Hypothalamus (tissue), 51 donors: Measurements from ENCODE around the gene LIPT2.

Source experiments
- DNase-seq, 51 donors: peaks; one replicate each; lab custom pipeline; 2025; lab: John Stamatoyannopoulos, UW

The LIPT2 gene

DNA sequence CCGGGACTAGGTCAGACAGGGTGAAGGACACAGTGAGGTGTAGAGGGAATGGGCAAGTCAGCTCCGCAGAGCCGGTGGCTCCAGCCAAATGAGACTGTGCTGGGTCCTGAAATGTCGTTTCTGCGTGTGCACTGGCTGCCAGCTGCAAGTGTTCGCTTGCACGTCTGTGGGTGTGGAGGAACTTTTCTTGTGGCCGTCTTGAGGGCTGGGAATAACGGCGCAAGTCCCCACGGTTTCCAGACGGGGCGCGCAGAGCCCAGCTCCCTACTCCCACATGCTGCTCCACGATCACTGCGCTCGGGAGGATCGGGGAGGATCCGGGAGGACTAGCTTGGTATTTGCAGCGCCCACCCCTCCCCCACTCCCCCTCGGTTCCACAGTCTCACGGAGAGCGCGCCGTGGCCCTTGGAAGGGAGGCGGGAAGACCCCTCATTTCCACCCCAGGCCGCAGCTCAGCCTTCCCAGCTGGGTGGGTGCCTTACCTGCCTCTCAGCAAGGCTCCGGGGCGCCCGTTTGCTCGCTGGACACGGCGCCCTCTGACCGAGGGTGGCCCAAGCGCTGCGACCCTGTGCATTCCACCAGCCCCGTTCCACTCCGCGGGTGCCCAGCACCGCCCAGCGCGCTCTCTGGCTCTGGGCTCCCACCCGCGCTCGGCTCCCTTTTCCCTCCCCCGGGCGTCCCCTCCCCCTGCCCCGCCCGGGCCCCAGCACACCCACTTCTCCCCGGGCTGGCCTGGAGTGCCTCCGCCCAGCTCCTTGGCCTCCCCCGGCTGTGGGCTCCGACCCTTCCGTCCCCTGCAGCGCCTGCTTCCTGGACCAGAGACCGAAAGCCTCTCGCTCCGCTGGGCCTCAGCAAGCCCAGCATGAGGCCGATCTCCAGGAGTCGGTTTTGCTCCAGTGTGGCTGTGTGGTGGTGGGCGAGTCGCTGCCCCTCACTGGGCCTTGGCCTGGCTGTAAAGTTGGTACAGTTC lies 26.3 kb downstream of the LIPT2 start, which contains the start of gene KCNE3:
Gene KCNE3 (minus strand): TSS at position 634 of the 970 bp plus-strand sequence. CDS start 9,986 bp downstream, outside the sequence.
- DNase-seq: peak in 3 of 51 donors; percentile 10 to 17 (median 14)

DNA sequence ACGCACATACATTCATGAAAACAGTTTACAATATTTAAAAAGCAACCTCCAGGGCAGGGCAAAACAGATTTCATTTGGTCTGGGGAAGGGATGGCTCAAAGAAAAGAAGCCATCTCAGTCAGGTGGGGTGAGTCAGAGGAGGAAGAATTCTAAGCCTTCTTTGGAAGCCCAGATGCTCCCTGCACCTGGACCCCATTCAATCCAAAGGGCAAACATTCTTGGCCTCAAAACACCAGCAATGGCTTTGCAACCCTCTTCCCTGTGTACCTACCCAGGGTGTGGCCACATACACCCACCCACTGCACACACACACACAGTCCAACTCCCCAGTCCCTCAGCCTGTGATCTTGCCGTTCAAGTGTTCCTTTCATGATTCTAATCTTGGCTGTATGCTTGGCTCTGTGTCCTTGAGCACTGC lies 28.2 kb downstream of the LIPT2 start:
- DNase-seq: no peak

DNA sequence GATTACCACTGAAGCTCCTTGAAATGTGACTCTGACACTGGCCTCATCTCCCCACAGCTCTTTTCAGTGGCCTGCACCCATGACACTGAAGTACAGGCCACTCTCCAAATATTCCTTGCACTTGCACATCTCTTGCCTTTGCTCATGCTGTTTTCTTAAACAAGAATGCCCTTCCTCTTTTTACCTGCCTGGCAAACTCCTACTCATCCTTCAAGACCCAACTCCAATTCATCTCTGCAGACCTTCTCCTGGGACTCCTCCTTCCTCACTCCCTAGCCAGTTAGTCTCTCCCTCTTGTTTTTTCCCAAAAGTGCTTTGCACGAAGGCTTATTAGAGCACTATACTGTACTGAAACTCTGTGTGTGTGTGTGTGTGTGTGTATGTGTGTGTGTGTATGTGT lies 28.8 kb downstream of the LIPT2 start:
- DNase-seq: no peak

DNA sequence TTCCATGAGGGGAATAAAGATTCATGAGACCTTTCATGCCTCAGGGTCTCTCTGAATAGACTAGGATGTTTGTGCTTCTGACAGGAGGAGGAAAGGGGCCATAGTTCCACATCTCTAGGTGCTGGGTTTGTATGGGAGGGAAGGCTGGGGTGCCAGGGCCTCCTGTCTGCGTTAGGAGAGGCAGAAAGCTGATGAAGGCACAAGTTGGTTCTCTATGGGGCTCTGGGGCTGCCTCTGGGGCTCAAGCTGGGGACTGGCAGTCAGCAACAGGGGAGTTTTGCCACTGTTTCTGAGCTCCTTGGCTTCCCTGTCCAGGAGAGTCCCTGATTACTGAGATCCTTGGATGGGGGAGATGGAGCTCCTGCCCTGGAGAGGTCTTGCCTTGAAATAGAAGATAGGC lies 30.3 kb downstream of the LIPT2 start:
- no peak for DNase-seq

DNA sequence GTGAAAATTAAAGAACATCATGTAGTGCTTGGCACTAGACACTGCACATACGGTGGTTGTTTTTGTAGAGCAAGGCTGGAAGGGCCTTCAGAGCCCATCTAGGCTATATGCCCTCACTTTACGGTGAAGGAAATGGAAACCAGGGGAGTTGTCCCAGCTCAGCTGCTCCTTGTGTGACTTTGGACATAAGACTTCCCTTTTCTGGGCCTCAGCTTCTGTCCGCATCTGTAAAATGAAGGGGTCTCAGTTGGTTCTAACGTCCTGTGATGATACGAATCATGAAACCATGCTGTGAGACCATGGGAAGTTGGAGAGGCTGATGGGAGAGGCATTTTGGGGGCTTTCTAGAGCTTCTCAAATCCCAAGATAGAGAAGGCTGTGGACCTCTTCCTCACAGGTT lies 30.9 kb downstream of the LIPT2 start:
- no peak for DNase-seq

DNA sequence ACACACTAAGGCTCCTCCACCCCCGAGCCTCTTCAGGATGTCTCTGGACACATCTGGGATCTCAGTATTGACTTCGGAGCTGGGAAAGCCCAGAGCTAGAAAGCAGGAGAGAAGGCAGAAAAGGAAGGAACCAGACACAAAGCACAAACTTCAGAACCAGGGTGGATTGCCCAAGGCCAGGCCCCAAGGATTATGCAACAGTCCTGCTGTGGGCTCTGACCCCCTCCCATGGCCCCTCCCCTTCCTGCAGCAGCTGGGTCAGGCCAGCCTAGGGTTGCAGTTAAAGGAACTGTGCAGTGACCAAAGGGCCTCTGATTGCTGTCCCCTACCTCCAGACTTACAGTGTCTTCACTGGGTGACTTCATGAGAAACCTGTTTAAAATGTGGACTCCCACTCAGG lies 31.5 kb downstream of the LIPT2 start:
- DNase-seq: peak in 15 of 51 donors; percentile 16 to 42 (median 28)

DNA sequence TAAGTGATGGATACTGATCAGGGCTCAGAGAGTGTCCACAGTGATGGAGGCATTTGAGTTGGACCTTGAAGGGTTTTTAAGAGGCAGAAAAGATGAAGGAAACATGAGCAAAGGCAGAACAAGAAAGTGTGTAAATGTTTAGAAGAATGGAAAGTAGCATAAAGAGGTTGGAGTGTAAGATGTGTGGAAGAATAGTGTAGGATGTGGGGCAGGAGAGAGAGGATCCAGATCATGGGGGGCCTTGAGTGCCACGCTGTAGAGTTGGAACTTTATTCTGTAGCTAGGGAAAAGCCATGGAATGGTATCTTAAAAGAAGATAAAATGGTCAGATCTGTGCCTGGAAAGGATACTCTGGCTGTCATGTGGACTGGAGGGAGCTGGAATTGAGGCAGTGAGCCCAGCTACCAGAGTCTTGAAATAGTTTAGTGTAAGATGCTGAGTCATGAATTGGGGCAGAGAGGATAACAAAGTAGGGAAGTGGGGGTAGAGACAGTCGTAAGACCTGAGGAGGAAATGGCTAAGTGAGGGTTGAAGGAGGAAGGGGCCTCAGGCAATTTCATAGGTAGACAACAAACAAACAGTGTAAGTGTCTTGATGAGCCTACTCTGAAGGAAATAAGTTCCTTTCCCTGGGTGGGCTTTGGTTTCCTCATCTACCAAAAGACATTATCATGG lies 32.9 kb downstream of the LIPT2 start:
- DNase-seq: no peak

DNA sequence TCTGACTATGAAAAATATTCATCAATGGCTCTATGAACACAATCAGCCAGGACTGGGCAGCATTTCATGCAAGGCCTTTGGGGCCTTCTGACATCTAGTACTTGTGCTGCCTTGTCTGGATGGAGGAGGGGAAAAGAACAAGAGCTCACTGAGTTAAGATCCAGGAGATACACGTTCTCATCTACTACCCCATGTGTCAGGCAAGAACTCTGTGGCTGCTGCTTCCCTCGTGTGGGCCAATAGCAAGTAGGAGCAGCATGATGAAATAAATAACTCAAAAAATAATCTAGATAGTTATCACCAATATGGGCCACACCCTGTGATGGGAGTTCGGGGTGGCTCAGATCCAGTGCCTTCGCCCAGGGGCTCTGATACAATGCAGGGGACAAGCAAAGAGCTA lies 33.5 kb downstream of the LIPT2 start:
- DNase-seq: no peak

DNA sequence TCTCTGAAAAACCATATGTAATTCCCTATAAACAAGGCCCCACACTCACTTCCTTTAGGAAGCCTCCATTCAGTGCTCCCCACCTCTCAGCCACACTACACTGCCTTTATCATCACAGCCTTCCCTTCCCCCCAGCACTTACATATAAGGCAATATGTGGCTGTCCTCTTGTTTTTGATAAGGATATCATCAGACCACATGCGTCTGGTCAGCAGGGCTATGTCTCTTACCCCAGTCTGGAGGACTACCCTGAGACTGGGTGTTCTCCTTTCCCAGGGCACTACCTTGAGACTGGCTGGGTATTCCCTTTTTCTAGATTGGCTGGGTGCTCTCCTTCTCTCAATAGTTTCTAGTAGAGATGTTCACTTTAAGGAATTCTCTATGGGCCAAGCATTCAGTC lies 33.9 kb downstream of the LIPT2 start:
- DNase-seq: no peak

DNA sequence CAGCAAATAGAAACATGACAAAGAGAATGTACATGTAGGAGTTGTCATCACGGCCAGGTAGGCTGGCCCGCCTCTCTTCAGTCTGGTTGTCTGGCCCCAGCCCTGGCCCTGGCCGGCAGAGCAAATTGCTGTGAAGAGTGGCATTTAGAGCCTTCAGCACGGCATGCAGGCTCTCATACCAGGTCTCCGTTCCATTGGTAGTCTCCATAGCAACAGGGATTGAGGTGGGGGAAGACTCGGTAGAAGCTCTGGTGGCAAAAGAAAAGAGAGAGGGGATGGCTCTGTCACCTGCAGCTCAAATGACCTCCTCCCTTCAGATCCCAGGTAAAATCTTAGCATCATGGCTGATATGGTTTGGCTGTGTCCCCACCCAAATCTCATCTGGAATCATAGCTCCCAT lies 36.2 kb downstream of the LIPT2 start:
- DNase-seq: peak in 1 of 51 donors; percentile 30

DNA sequence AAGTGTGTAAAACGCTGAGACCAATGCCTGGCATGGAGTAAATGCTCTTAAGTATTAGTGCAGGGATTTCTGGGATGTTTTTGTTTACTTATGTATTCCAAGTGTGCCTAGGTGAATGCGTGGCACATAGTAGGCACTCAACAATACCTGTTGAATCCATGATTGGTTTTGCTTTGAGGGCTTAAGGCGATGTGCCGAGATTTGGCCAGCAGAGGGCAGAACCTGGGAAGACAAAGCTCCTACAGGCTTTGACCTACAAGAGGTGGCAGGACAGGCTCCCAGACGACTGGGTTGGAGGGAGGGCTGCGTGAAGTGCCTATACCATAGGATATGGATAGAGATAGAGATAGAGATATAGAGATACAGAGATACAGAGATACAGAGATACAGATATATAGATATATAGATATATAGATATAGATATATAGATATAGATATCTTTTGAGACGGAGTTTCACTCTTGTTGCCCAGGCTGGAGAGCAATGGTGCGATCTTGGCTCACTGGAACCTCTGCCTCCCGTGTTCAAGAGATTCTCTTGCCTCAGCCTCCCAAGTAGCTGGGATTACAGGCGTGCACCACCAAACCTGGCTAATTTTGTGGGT lies 40.0 kb downstream of the LIPT2 start:
- peak in 14 of 51 donors; percentile 9 to 57 (median 28) for DNase-seq

DNA sequence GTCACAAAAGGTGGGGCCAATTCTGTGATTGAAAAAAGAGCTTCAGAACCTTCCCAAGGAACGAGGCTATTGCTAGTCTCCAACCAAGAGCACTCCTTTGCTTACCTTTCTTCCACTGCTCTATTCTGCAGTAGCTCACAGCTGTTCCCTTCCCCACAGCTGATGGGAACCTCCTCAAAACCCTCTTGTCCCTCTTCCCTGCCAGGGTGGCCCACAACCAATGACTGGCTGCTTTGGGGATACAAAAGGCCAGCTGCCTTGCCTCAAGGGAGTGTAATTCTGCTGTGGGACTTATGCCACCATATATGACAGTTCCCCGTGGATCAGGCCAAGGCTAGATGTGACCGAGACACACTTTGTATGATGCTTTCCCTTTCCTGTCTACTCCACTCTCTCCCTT lies 41.2 kb downstream of the LIPT2 start:
- DNase-seq: no peak

DNA sequence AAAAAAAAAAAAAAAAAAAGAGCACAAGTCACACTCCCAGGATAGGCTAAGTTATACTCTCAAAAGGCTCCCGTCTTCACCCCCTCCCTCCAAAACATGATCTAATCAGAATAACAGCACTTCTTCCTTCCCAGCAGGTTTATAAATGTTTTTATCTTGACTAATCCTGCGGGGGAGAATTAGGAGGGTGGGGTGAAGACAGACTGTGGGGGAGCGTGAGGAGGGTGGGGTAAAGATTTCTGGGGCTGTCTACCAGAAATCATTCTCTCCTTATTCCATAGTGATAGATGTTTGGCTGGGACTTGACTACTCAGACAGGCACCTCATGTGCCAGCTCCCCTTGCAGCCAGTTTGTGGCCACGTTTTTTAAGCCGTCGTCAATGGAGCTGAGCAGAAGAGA lies 43.2 kb downstream of the LIPT2 start:
- no peak for DNase-seq

DNA sequence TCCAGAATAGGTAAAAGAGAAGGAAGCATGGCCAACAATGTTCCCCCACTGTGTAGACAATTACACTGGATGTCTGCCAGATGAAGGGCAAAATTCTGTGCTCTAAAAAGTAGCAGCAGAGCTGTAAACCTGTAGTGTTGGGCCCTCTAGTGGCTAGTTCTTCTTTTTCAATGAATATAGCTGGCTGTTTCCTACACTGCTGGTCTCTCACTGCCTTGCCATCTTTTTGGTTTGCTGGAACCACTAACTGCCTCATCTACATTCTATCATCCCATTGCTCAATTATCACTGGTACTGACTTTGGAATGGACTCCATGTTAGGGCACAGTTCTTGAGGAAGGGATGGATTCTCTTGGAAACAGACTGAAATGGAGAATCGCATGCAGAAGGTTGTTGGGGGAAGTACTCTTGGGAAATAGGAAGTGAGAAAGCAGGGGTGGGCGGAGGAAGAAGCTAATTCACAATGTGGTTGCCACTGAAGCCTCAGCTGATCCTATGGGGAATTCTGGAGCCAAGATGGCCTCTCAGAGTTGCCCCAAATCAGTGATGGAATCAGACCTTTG lies 44.1 kb downstream of the LIPT2 start:
- DNase-seq: peak in 15 of 51 donors; percentile 9 to 81 (median 29)

DNA sequence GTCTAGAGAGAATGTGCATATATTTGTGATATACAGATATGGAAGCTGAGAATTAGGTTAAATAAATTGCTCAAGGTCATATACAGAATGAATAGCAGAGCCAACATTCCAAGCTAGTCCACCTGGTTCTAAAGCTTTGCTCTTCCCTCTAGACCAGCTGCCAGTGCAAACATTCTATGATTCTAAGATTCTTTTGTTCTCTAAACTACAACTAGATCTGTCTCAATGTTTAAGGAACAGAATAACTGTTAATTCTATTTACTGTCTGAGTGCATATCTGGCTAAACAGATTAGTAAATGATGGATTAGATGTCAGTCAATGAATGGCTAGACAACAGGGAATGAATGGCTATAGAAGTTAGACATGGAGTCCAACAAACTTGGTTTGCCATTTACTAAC lies 45.8 kb downstream of the LIPT2 start:
- no peak for DNase-seq

DNA sequence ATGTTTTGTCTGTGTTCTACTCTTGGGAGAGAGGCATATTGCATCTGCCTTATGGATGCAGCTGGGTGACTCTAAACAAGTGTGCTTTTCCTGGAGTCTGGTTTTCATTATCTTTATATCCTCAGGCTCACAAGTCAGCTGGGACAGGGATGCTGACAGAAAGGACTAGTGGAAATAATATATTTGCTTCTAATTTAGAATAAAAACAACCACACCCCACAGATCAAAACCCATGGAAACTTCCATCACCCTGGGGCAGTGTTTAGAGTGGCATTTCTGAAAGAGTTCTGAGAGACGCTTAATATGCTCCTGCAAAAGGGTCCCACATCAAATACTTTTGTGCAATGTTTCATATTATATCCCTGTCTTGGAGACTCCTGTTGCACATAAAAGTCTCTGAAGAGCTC lies 47.0 kb downstream of the LIPT2 start:
- DNase-seq: no peak

DNA sequence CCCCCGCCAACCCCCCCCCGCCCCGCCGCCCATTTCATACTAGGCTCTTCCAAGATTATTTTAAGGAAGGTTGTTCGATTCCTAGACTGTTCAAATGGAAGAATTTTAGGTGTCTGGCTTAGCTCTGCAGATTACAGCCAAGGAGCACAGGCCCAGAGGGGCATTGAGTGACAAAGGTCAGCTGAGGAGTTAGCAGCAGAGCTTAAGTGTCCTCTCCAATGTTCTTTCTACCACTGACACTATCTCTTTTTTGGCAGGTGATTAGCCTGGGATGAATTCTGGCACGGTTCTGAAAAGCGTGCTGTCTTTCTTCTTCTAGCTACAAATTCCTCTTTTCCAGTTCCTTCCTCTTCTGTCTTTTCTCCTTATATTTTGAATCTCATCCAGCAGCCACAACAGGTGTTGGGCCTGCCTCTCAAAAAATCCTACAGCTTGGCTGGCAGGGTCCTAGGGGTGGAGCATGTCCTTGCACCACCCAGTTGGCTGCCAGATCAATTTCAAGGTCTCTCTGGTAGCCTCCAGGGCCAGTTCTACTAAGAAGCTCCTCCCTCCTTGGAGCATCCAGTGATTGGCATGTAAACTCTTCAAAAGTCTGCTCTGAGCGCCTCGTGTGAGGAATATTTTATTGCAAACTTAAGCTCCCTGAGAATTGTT lies 49.2 kb downstream of the LIPT2 start:
- no peak for DNase-seq

DNA sequence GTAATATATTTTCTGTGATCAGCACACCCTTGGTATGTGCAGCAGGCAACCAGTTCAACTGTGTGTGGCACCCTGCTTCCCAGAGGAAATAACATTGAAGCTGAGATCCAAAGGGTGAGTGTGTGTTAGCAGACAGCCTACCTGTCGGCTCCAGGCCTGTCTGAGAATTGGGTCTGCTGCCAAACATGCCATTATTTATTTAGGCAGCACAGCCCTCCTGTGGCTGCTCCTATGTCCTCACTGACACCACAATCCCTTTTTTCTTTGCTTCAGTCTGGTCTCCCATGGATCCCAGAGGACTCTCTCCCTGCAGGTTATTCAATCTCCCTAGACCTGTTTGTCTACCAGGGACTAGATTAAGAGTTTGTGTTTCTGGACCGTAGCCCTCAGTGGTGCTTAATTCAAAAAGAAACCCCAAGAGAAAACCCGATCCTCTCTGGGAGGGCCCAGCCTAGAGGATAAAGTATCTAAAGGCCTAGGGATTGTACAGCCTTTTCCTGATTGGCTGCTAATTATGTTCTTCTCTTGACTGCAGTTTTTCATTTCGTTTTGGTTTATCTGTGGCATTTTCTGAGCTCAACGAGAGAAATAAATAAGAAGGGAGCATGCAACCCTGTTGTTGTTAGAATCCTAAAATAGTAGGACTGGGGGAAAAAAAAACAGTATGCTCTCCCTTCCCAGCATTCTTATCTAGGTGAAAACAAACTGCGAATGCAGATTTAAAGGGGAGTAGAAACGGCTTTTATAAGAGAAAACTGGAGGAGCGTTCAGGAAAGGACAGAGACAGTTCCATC lies 50.3 kb downstream of the LIPT2 start:
- DNase-seq: peak in 1 of 51 donors; percentile 43

DNA sequence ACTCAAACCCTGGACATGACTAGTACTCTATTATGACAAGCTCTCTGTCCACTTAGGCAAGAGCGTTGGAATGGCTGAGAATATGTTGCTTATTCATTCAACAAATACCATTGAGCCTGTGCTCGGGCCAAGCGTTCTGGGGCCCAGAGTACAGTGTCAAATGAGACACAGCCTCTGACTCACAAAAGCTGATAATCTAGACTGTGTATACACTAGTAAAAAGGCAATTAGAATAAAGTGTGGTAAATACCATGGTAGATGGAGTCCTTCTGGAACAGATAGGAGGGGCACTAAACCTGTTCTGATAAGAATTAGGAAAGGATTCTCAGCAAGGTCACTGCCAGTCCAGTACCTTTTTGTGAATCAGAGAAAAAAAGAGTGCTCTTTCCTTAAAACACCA lies 50.9 kb downstream of the LIPT2 start:
- no peak for DNase-seq
